Spleen (tissue), 11 donors: ENCODE results near the gene CNPY1. TPM values are rescaled to one million over a fixed set of nuclear protein-coding genes. Genes with fewer than 3 reads are reported as not detected.

Experiments
- DNase-seq: peaks from one replicate; pipeline ENCODE4 v3.0.0-alpha.2; 2020
- H3K27ac ChIP-seq, 8 donors: fragments of 200-600 bp; sonication (generic) in 7 of 8; 1 replicate in 4 of 8; 2 replicates in 4 of 8; pipeline versions ENCODE4 v1.5.0 to v1.8.0; 2016 to 2021; ENCODE audit warnings: inconsistent platforms in 4 of 8, mild to moderate bottlenecking in 4 of 8, moderate library complexity in 1 of 8
- H3K27me3 ChIP-seq, 7 donors: fragments of 200-600 bp; sonication (generic) in 6 of 7; replicated peaks in 1 of 7; 1 replicate in 4 of 7; 2 replicates in 3 of 7; pipeline versions ENCODE4 v1.5.0 to v1.8.0; 2016 to 2021; ENCODE audit warnings: inconsistent platforms in 3 of 7, mild to moderate bottlenecking in 1 of 7
- H3K36me3 ChIP-seq, 6 donors: fragments of 200-600 bp; sonication (generic) in 5 of 6; 1 replicate in 4 of 6; 2 replicates in 2 of 6; pipeline versions ENCODE4 v1.5.0 to v1.8.0; 2016 to 2021; ENCODE audit warnings: inconsistent platforms in 2 of 6
- H3K4me1 ChIP-seq, 6 donors: fragments of 200-600 bp; sonication (generic) in 5 of 6; 1 replicate in 3 of 6; 2 replicates in 3 of 6; pipeline versions ENCODE4 v1.5.0 to v1.8.0; 2016 to 2021; ENCODE audit warnings: inconsistent platforms in 3 of 6
- H3K4me3 ChIP-seq, 8 donors: fragments of 200-600 bp; sonication (generic) in 7 of 8; 1 replicate in 4 of 8; 2 replicates in 4 of 8; pipeline versions ENCODE4 v1.5.0 to v1.8.0; 2016 to 2021; ENCODE audit warnings: inconsistent platforms in 4 of 8, mild to moderate bottlenecking in 4 of 8, moderate library complexity in 2 of 8
- H3K9me3 ChIP-seq, 8 donors: fragments of 200-600 bp; sonication (generic) in 7 of 8; 1 replicate in 4 of 8; 2 replicates in 4 of 8; pipeline versions ENCODE4 v1.5.0 to v1.8.0; 2016 to 2021; ENCODE audit warnings: inconsistent platforms in 4 of 8
- CTCF ChIP-seq, 11 experiments: fragments of 200-600 bp in 7 of 11; fragments of 450-650 bp in 4 of 11; sonication (generic) in 4 of 11; IDR thresholded peaks in 8 of 11; conservative IDR thresholded peaks in 3 of 11; 1 replicate in 7 of 11; 2 replicates in 4 of 11; pipeline versions ENCODE4 v1.4.0 to v1.8.0; 2016 to 2021; ENCODE audit warnings: antibody characterized with exemption in 11 of 11, inconsistent platforms in 4 of 11, mild to moderate bottlenecking in 1 of 11
- POLR2A ChIP-seq, 3 donors: fragments of 450-650 bp; IDR thresholded peaks; one replicate each; pipeline ENCODE4 v1.5.1; 2017; ENCODE audit warnings: antibody characterized with exemption in 3 of 3, mild to moderate bottlenecking in 1 of 3
- POLR2AphosphoS5 ChIP-seq, 3 donors: sonication (generic); formaldehyde crosslinking; IDR thresholded peaks; one replicate each; pipeline ENCODE4 v1.5.1; 2017; ENCODE audit warnings: antibody characterized with exemption in 3 of 3
- WGBS, 5 donors: extraction: QIAGEN DNeasy Blood & Tissue Kit in 3 of 5; methylation state at CpG; one replicate each; pipeline versions ENCODE4 v1.1.5 to v1.1.7; 2013 to 2018; 5-methylcytosine and 5-hydroxymethylcytosine counted together
- intact Hi-C: fragments of 100-400 bp; cut with DNase I; formaldehyde crosslinking; loops from one replicate; pipeline ENCODE4 v1.15.0; 2023; ENCODE audit warnings: low total_unique reads
- polyA plus RNA-seq, 3 donors: library from polyadenylated mRNA; stranded (reverse); fragments of 200-250 nt; gene quantifications; one replicate each; pipeline ENCODE4 v1.2.1, GENCODE V29; 2013
- total RNA-seq, 7 donors: library from RNA; depleted of rRNA in 3 of 7; stranded (reverse); fragments of >200 nt in 3 of 7; fragmentation: NEBNext Ultra II Directional in 4 of 7; extraction: Animal tissue kit (Norgen Biotek cat#: 25700) in 4 of 7; gene quantifications; one replicate each; pipeline versions ENCODE4 v1.1.0 to v1.2.1, GENCODE V29; 2016 to 2021
- donor health status: healthy with polysubstance abuse.
- donor health status: DM: no; HTN: no; CAD: no; lungs with moderate emphysema.
- donor health status: DM: no; HTN: no; CAD: no.
- donor health status: Bipolar disorder and iron deficiency.
- donor health status: healthy.
- donor health status: DM: no; HTN: no; CAD: no.
- donor health status: DM: yes; HTN: yes; CAD: no.

CNPY1 gene
- total and polyA plus RNA-seq, 10 donors, result not detected

- intact Hi-C loops, result no loop called here
Observed at GRCh38 chr7:155578016-155578415, 31.7 kb upstream of the CNPY1 start.

GRCh38 chr7:155577509-155577905 lies 31.1 kb upstream of the CNPY1 start:
- 76 to 86% (median 85%) methylated on average over 1 to 16 of the region's 16 CpGs for WGBS, 5 donors
- DNase-seq, result peak; percentile 51
- Histone ChIP-seq H3K4me1 (no peaks in the 10 kb centered on the region), H3K9me3 (no peaks in the 10 kb centered on the region), H3K4me3 (no peak overlapping the region), H3K36me3 (no peaks in the 10 kb centered on the region), H3K27ac (no peak overlapping the region), H3K27me3 (peaks cover 0 to 15% (median 0%) of the 10 kb centered on the region in 7 donors)
- intact Hi-C loops, result no loop called here
- TF ChIP-seq POLR2A (IDR thresholded peaks at IDR 0.05) (no peak), POLR2AphosphoS5 (IDR thresholded peaks at IDR 0.05) (no peak), CTCF (IDR thresholded peaks at IDR 0.05 in 8 of 11, conservative IDR thresholded peaks at IDR 0.05 in 3 of 11) (no peak)

More at GRCh38 chr7:155578016-155578415, 31.7 kb upstream of the CNPY1 start:
- TF ChIP-seq POLR2A (IDR thresholded peaks at IDR 0.05) (no peak), POLR2AphosphoS5 (IDR thresholded peaks at IDR 0.05) (no peak), CTCF (IDR thresholded peaks at IDR 0.05 in 8 of 11, conservative IDR thresholded peaks at IDR 0.05 in 3 of 11) (no peak)
- H3K27me3 ChIP-seq, result peaks cover 0 to 11% (median 0%) of the 10 kb centered on the region in 7 donors
- peak; percentile 50 for DNase-seq
- WGBS, 5 donors, result 88 to 93% (median 88%) methylated on average over 12 to 13 of the region's 13 CpGs
- H3K4me1 ChIP-seq, result no peaks in the 10 kb centered on the region
- H3K4me3 ChIP-seq, result no peak overlapping the region
- no peaks in the 10 kb centered on the region for H3K9me3 ChIP-seq
- no peaks in the 10 kb centered on the region for H3K36me3 ChIP-seq
- no peak overlapping the region for H3K27ac ChIP-seq

GRCh38 chr7:155576900-155577508 lies 30.6 kb upstream of the CNPY1 start:
- 83 to 90% (median 87%) methylated on average over 14 to 17 of the region's 17 CpGs for WGBS, 5 donors
- H3K36me3 ChIP-seq, result no peaks in the 10 kb centered on the region
- H3K4me3 ChIP-seq, result no peak overlapping the region
- peak; percentile 52 for DNase-seq
- H3K27me3 ChIP-seq, result peaks cover 0 to 17% (median 0%) of the 10 kb centered on the region in 7 donors
- intact Hi-C loops, result no loop called here
- H3K9me3 ChIP-seq, result no peaks in the 10 kb centered on the region
- H3K4me1 ChIP-seq, result no peaks in the 10 kb centered on the region
- no peak for TF ChIP-seq CTCF (IDR thresholded peaks at IDR 0.05 in 8 of 11, conservative IDR thresholded peaks at IDR 0.05 in 3 of 11)
- TF ChIP-seq POLR2A (IDR thresholded peaks at IDR 0.05), result no peak
- no peak for TF ChIP-seq POLR2AphosphoS5 (IDR thresholded peaks at IDR 0.05)
- H3K27ac ChIP-seq, result no peak overlapping the region

GRCh38 chr7:155576416-155576815 lies 30.1 kb upstream of the CNPY1 start:
- Histone ChIP-seq H3K9me3 (no peaks in the 10 kb centered on the region), H3K4me1 (no peaks in the 10 kb centered on the region), H3K4me3 (no peak overlapping the region), H3K27ac (no peak overlapping the region), H3K27me3 (peaks cover 0 to 23% (median 3%) of the 10 kb centered on the region in 7 donors), H3K36me3 (no peaks in the 10 kb centered on the region)
- peak; percentile 44 for DNase-seq
- intact Hi-C loops, result no loop called here
- TF ChIP-seq POLR2AphosphoS5 (IDR thresholded peaks at IDR 0.05), result no peak
- no peak for TF ChIP-seq POLR2A (IDR thresholded peaks at IDR 0.05)
- 72 to 87% (median 81%) methylated on average over 20 of the region's 20 CpGs for WGBS, 5 donors
